Measurements from ENCODE around the gene HM13.
A peak's percentile ranks its signal among the peaks of the same experiment; 100 is the strongest.
"Not testable (repeated sequence)": the region's sequence is repeated elsewhere in the genome, so short reads cannot be mapped to it uniquely, and the experiment has no call there.

Gene HM13

GRCh38 chr20:31593221-31594001 is 79.2 kb downstream of the HM13 start:
- DNase-seq, result no peak

- DNase-seq, result no peak
Observed at GRCh38 chr20:31594002-31594557, 79.8 kb downstream of the HM13 start.

- DNase-seq, result no peak
Observed at GRCh38 chr20:31594558-31595379, 80.5 kb downstream of the HM13 start.

- no peak for DNase-seq
Observed at GRCh38 chr20:31595380-31595653, 81.1 kb downstream of the HM13 start.

GRCh38 chr20:31595654-31596411 is 81.6 kb downstream of the HM13 start:
- DNase-seq, result no peak

- DNase-seq, result not testable (repeated sequence)
Observed at GRCh38 chr20:31596412-31596715, 82.1 kb downstream of the HM13 start.

GRCh38 chr20:31596831-31597480 is 82.7 kb downstream of the HM13 start:
- no peak for DNase-seq

GRCh38 chr20:31597481-31597855 is 83.2 kb downstream of the HM13 start:
- DNase-seq, result no peak

GRCh38 chr20:31602431-31602778 is 88.2 kb downstream of the HM13 start:
- no peak for DNase-seq

GRCh38 chr20:31602779-31603441 is 88.7 kb downstream of the HM13 start:
- DNase-seq, result peak; percentile 50

GRCh38 chr20:31603822-31604566 is 89.8 kb downstream of the HM13 start:
- DNase-seq, result peak; percentile 96

- no peak for DNase-seq
Observed at GRCh38 chr20:31604567-31605030, 90.4 kb downstream of the HM13 start.

GRCh38 chr20:31605031-31605901 is 91.0 kb downstream of the HM13 start, which contains the start of gene ID1:
Gene ID1 (plus strand): TSS chr20:31605289. CDS start chr20:31605388, 99 bp downstream.
- DNase-seq, result peak; percentile 98

GRCh38 chr20:31605902-31606803 is 91.9 kb downstream of the HM13 start:
- peak; percentile 47 for DNase-seq

GRCh38 chr20:31606804-31607639 is 92.8 kb downstream of the HM13 start:
- peak; percentile 91 for DNase-seq

GRCh38 chr20:31607640-31608250 is 93.5 kb downstream of the HM13 start:
- no peak for DNase-seq

GRCh38 chr20:31608251-31608945 is 94.2 kb downstream of the HM13 start:
- DNase-seq, result peak; percentile 68

Measured in hematopoietic multipotent progenitor cell treated with erythropoietin and hydrocortisone succinate and interleukin-3 and kit ligand, for 4 days (in vitro differentiated cells).